Brain microvascular endothelial cell (primary cell): Measurements from ENCODE around the gene P2RX5.

Experiments
- DNase-seq: peaks from one replicate; pipeline ENCODE4 v3.0.0-alpha.2; 2020
- H3K27ac ChIP-seq: fragments of 250-450 bp; sonication (Bioruptor Pico); 2 replicates; pipeline ENCODE4 v1.5.1; 2020; ENCODE audit warnings: mild to moderate bottlenecking, moderate library complexity
- H3K27me3 ChIP-seq: fragments of 250-450 bp; sonication (Bioruptor Pico); replicated peaks from 2 replicates; pipeline ENCODE4 v1.5.1; 2020; ENCODE audit warnings: mild to moderate bottlenecking
- H3K36me3 ChIP-seq: fragments of 250-450 bp; sonication (Bioruptor Pico); replicated peaks from 2 replicates; pipeline ENCODE4 v1.5.1; 2020; ENCODE audit warnings: mild to moderate bottlenecking
- H3K4me3 ChIP-seq: 2 replicates; pipeline ENCODE4 v1.5.1; 2011; ENCODE audit warnings: low read depth, mild to moderate bottlenecking, control low read depth, low read length, moderate library complexity
- in situ Hi-C: cut with HindIII; loops from 2 replicates; pipeline ENCODE4 v1.10.0; 2017; ENCODE audit warnings: low sequenced_read_pairs, low pct_ligation_motif_present
- TF ChIP-seq, protein P1 (sequence below): IDR thresholded peaks from 2 replicates; pipeline ENCODE4 v1.5.1; 2011; ENCODE audit warnings: low read depth, mild to moderate bottlenecking, moderate library complexity, low read length, control low read depth, inconsistent platforms; ENCODE audit errors: missing control alignments

The P2RX5 gene

GRCh38 chr17:3660311-3660891 lies 35.6 kb downstream of the P2RX5 start:
- DNase-seq: no peak
- peaks cover 23% of the 10 kb centered on the region for H3K36me3 ChIP-seq
- in situ Hi-C loops: no loop called here
- no peak overlapping the region for H3K4me3 ChIP-seq
- H3K27ac ChIP-seq: peak overlapping the region; percentile 49
- no peaks in the 10 kb centered on the region for H3K27me3 ChIP-seq
- TF ChIP-seq, protein P1, sequence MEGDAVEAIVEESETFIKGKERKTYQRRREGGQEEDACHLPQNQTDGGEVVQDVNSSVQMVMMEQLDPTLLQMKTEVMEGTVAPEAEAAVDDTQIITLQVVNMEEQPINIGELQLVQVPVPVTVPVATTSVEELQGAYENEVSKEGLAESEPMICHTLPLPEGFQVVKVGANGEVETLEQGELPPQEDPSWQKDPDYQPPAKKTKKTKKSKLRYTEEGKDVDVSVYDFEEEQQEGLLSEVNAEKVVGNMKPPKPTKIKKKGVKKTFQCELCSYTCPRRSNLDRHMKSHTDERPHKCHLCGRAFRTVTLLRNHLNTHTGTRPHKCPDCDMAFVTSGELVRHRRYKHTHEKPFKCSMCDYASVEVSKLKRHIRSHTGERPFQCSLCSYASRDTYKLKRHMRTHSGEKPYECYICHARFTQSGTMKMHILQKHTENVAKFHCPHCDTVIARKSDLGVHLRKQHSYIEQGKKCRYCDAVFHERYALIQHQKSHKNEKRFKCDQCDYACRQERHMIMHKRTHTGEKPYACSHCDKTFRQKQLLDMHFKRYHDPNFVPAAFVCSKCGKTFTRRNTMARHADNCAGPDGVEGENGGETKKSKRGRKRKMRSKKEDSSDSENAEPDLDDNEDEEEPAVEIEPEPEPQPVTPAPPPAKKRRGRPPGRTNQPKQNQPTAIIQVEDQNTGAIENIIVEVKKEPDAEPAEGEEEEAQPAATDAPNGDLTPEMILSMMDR: no peak

DNA sequence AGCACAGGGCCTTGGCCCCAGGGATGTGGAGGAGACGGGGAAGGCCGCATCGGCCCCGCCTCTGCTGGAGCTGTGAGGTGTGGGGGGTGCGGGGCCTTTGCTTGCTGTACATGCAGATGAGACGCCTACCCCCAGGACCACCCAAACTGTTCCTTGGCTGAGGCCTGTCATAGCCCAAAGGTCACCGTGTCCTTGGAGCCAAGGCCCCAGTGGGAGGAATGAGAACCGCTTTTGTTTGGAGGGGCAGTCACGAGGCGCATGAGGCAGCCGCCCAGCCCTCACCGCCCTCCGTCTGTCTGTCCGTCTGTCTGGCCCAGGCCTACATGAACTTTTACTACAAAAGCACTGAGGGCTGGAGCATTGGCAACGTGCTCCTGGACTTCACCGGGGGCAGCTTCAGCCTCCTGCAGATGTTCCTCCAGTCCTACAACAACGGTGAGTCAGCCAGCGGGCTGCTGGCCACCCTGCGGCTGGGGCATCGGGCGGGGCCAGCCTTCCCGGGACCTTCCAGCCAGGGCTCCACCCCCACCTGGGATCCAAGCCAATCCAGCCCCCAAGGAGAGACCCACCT lies 36.3 kb downstream of the P2RX5 start:
- H3K36me3 ChIP-seq: peaks cover 20% of the 10 kb centered on the region
- in situ Hi-C loops: no loop called here
- no peak overlapping the region for H3K4me3 ChIP-seq
- TF ChIP-seq, protein P1: peak; percentile 50
- no peaks in the 10 kb centered on the region for H3K27me3 ChIP-seq
- DNase-seq: peak; percentile 75
- H3K27ac ChIP-seq: peak overlapping the region; percentile 49

- in situ Hi-C loops: no loop called here
- H3K36me3 ChIP-seq: peaks cover 13% of the 10 kb centered on the region
- TF ChIP-seq, protein P1: no peak
- H3K27me3 ChIP-seq: no peaks in the 10 kb centered on the region
- H3K27ac ChIP-seq: peak overlapping the region; percentile 49
- H3K4me3 ChIP-seq: no peak overlapping the region
- DNase-seq: no peak
Observed at GRCh38 chr17:3658784-3659449, 37.0 kb downstream of the P2RX5 start.

DNA sequence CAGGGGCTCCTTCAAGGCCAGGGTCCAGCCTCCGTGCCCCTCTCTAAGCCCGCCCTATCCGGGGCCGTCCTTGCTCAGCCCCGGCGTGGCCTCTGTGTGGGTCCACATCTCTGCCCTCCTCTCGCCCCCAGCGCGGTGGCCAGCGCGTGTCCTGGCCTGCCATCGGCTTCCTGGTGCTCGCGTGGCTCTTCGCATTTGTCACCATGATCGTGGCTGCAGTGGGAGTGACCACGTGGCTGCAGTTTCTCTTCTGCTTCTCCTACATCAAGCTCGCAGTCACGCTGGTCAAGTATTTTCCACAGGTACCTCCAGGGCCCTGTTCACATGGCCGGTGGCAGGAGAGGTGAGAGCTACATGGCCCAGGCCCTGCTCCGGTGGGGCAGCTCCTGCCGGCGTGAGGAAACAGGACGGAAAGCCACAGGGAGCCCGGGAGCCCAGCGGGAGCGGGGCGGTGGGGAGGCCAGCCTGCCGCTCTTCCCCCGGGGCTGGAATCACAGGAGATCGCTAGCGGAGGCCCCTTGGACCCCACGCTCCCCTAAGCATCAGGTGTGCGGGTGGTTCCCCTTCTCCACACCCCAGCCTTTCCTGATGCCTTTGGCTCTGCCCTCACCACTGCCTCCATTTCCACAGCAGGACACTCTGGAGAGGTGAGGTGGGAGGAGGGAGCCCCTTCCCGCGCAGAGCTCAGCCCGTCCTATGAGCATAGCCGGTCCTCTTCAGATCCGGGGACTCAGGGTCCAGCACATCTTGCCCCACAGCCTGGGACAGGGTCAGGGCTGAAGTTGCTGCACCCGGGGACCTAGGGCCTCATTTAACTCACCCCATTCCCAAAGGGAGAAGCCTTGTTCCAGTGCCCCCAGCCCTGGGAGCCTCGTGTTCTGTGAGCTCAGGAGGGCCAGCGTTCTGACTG lies 37.8 kb downstream of the P2RX5 start:
- in situ Hi-C loops: no loop called here
- no peaks in the 10 kb centered on the region for H3K27me3 ChIP-seq
- TF ChIP-seq, protein P1: no peak
- H3K36me3 ChIP-seq: peaks cover 5% of the 10 kb centered on the region
- no peak for DNase-seq
- H3K4me3 ChIP-seq: no peak overlapping the region
- H3K27ac ChIP-seq: no peak overlapping the region

GRCh38 chr17:3657588-3657869 lies 38.4 kb downstream of the P2RX5 start:
- H3K4me3 ChIP-seq: no peak overlapping the region
- no peaks in the 10 kb centered on the region for H3K27me3 ChIP-seq
- DNase-seq: no peak
- H3K36me3 ChIP-seq: peaks cover 3% of the 10 kb centered on the region
- TF ChIP-seq, protein P1: no peak
- in situ Hi-C loops: no loop called here
- no peak overlapping the region for H3K27ac ChIP-seq
